ENCODE data around the gene BNC2. TPM values are rescaled to one million over a fixed set of nuclear protein-coding genes. Genes with fewer than 3 reads are reported as not detected.

The BNC2 gene
- total RNA-seq, 2 donors from 2014 or later, result not detected

DNA sequence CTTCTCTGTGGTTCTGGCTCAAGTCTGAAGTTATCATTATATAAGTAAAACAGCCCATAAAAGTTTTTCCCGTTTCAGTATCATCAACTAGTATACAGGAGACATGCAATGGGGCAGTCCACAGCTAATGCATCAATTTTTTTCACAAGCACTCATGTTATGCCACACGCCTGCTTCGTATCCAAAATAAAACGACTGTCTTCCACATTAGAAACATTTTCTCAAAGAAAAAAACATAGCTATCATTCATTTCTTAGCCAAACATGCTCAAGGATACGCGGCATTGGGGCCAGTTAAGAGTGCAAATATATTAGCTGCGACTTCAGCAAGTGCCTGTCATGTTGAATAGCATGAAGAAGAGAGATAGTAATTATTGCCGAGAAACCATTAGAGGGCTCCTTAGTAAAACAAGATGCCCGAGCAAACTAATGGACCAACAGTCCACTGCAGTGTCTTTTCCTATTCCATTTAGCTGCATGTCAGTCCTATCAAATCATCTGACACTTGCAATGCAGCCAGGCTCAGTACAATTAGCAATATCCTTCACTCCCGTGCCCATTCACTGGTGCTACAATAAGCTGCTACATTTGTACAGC, 68.5 kb downstream of the BNC2 start:
- H3K9me3 Mint-ChIP-seq, result peaks cover 0 to 3% of the 10 kb centered on the region in 2 donors
- ATAC-seq (no peak), DNase-seq (ENCODE audit: low spot score in 2 of 2) (no peak)
- H3K36me3 Mint-ChIP-seq, result no peaks in the 10 kb centered on the region
- no peak overlapping the region for H3K27ac Mint-ChIP-seq

DNA sequence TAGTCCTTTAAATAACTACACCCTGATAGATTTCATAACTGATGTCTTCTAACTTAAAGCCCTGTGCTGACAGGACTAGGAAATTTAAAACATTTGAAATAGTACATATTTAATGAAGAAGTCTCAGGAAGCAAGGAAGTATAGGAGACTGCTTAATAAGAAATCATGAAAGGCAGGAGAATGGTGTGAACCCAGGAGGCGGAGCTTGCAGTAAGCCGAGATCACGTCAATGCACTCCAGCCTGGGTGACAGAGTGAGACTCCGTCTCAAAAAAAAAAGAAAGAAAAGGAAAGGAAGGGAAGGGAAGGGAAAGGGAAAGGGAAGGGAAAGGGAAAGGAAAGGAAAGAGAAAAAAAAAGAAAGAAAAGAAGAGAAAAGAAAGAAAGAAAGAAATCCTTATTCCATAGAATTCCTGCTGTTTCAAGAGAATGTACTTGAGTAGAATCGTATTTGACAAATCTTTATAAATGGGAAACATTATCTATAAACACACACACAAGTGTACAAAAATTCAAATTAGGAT, 74.1 kb downstream of the BNC2 start:
- H3K36me3 Mint-ChIP-seq, result no peaks in the 10 kb centered on the region
- H3K27ac Mint-ChIP-seq, result no peak overlapping the region
- ATAC-seq (no peak), DNase-seq (ENCODE audit: low spot score in 2 of 2) (no peak)
- H3K9me3 Mint-ChIP-seq, result peaks cover 0 to 3% of the 10 kb centered on the region in 2 donors

DNA sequence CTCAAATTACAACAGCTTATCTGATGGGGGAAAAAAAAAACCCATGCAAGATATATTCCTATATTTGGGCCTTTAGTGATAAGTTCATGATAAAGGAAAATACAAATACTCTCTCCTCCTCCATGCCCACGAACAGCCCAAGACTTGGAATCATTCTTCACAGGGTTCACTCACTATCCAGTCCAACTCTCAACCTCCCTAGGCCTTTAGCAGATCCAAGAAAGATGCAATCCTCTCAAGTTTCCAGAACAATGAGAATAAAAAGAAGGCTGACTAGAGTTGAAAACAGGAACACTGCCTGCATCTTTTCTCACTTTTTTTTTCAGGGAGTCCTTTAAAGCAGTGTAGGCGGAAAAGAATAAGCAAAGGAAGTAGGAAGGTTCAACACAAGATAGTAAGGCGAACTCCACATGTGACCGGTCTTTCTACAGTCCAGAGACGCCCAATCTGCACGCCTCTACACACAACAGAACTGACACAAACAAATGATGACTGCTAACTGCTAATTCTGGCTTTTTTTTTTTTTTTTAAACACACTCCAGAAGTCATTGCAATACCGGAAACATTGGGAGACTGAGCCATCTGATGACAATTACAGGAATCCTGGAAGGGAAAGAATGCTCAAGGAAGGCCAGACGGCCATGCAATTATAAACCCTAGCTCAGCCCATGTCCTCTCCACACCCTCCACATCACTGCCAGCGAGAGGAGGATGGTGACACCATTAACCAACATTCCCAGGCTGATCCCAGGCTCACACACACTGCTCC, 75.4 kb downstream of the BNC2 start:
- DNase-seq (ENCODE audit: low spot score in 2 of 2) (no peak), ATAC-seq (no peak)
- H3K9me3 Mint-ChIP-seq, result peaks cover 0 to 3% of the 10 kb centered on the region in 2 donors
- no peak overlapping the region for H3K27ac Mint-ChIP-seq
- no peaks in the 10 kb centered on the region for H3K36me3 Mint-ChIP-seq

DNA sequence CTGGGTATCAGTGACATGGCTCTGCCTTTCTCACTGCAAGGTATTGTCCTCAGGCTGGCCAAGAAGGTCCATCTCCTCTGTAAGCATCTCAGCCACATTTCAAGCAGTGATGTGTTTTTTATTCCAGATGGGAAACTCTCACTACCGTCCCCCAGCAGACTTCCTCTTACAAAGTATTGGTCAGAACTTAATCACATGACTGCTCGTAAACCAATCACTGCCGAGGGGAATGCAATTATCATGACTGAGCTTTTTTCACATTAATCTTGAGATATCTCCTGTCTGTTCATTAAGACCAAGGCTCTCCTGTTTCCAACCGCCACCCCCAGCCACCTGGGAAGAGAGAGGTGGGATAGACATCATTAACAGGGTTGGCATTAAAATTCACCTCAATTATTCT, 76.4 kb downstream of the BNC2 start:
- ATAC-seq (no peak), DNase-seq (ENCODE audit: low spot score in 2 of 2) (no peak)
- H3K36me3 Mint-ChIP-seq, result no peaks in the 10 kb centered on the region
- no peak overlapping the region for H3K27ac Mint-ChIP-seq
- H3K9me3 Mint-ChIP-seq, result peaks cover 3 to 7% of the 10 kb centered on the region in 2 donors

DNA sequence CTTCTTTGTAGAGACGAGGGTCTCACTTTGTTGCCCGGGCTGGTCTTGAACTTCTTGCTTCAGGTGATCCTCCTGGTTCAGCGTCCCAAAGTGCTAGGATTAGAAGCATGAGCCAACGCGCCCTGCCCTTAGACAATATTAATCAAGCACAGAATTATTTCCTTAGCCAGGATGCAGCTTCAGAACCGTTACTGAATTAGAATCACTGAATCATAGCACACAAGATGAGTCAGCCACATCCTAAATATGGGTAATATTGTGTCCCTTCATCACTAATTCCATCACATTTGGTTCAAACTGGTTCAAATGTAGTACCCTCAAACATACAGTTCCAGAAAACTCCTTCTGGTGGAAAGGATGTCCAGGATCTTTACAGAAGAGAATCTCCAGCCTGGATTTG, 82.7 kb downstream of the BNC2 start:
- H3K27ac Mint-ChIP-seq, result no peak overlapping the region
- DNase-seq (ENCODE audit: low spot score in 2 of 2), result no peak
- ATAC-seq, result no peak

DNA sequence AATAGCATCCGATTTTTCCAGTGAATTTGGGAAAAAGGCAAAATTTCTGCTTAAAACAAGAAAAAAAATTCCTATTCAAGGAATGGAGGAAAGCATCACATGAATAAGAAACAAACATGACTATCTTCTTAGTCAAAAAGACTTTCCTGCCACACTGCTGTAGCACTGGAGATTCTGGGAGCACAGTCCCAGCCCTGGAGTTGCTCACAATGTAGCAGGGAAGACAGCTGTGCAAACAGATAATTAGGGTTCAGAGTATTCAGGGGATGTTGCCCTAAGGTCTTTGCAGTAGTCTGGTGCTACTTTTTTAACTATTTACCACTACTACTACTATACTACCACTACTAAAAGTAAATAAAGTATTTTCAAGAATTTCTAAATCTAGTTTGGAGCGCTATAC, 86.5 kb downstream of the BNC2 start:
- H3K9me3 Mint-ChIP-seq, result peaks cover 4 to 6% of the 10 kb centered on the region in 2 donors
- H3K36me3 Mint-ChIP-seq, result no peaks in the 10 kb centered on the region
- DNase-seq (ENCODE audit: low spot score in 2 of 2) (no peak), ATAC-seq (no peak)
- no peak overlapping the region for H3K27ac Mint-ChIP-seq

More for the DNA sequence above, 82.7 kb downstream of the BNC2 start:
- peaks cover 7 to 11% of the 10 kb centered on the region in 2 donors for H3K9me3 Mint-ChIP-seq
- H3K36me3 Mint-ChIP-seq, result no peaks in the 10 kb centered on the region

DNA sequence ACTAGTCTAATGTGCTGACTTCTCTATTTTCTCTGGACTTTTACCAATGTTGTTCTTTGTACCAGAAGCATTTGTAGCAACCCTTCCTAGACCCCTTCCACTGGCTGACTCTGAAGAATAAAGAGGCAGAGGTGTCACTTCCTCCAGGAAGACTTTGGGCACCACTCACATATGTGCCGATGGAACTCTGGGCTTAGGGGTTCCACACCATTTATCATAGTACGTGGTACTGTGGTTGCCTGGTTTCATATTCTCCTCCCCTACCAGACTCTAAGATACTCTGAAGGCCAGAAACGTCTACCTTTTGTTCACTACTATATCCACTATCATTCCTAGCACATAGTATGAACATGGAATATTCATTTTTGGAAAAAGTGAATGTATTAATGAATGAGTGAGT, 88.0 kb downstream of the BNC2 start:
- no peak overlapping the region for H3K27ac Mint-ChIP-seq
- DNase-seq (ENCODE audit: low spot score in 2 of 2), result no peak
- ATAC-seq, result no peak
- H3K9me3 Mint-ChIP-seq, result peaks cover 0 to 4% of the 10 kb centered on the region in 2 donors
- no peaks in the 10 kb centered on the region for H3K36me3 Mint-ChIP-seq

DNA sequence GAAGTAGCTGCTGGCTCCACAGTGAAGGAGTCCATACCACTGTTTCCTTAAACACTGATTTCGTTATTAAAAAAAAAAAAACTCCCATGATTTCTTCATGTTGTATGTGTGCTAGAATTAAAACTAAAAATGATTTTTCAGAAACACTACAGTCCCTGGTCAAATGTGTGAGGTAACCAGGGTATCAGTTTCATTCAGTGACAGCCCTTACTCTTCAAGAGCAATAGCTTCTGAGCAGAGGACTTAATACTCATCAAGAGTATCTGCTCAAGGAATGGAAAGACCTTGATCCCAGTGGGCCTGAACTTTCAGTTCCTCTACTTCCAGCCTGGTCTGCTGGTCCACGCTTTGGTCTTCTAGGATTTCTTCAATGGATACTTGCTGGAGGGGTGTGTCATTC, 95.1 kb downstream of the BNC2 start:
- peaks cover 0 to 4% of the 10 kb centered on the region in 2 donors for H3K9me3 Mint-ChIP-seq

DNA sequence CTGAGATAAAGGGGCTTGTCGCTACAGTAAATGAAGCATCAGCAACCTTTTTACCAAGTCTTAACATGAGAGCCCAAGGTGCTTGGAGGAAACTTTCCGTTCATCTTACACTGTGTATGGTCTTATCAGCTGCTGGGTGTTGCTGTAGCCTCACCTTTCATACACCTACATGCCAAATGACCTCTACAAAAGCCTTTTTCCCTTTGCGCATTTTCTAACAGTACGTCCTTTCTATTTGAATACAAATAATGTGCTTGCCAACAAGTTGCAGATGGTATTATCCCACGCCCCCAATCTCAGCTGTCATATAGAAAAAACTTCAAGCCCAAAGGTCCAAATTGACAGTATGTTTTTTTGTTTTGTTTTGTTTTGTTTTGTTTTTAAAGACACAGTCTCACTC, 96.9 kb downstream of the BNC2 start:
- H3K36me3 Mint-ChIP-seq, result no peaks in the 10 kb centered on the region
- no peak for DNase-seq (ENCODE audit: low spot score in 2 of 2)
- no peak overlapping the region for H3K27ac Mint-ChIP-seq
- ATAC-seq, result no peak
- H3K9me3 Mint-ChIP-seq, result peaks cover 2 to 7% of the 10 kb centered on the region in 2 donors

More for the DNA sequence above, 95.1 kb downstream of the BNC2 start:
- ATAC-seq (no peak), DNase-seq (ENCODE audit: low spot score in 2 of 2) (no peak)
- Mint-ChIP-seq H3K36me3 (no peaks in the 10 kb centered on the region), H3K27ac (no peak overlapping the region)

DNA sequence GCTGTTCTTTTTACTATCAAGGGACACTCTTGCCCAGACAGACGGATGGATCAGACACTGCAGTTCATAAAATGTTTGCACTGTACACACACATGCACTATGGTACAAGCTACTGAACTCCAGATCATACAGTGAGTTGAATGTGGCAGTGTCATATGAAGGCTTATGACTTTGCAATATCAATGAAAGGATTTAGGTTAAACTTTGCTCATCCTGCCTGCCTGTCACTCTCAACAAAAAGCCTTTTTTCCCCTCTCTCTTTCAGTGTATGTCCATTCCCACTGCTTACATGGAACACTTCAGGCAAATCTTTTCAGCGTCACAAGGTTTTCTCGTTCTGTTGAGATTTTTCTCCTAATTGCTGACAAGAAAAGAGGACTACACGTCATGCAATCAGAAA, 97.4 kb downstream of the BNC2 start:
- Mint-ChIP-seq H3K27ac (no peak overlapping the region), H3K9me3 (peaks cover 3 to 12% of the 10 kb centered on the region in 2 donors), H3K36me3 (no peaks in the 10 kb centered on the region)

DNA sequence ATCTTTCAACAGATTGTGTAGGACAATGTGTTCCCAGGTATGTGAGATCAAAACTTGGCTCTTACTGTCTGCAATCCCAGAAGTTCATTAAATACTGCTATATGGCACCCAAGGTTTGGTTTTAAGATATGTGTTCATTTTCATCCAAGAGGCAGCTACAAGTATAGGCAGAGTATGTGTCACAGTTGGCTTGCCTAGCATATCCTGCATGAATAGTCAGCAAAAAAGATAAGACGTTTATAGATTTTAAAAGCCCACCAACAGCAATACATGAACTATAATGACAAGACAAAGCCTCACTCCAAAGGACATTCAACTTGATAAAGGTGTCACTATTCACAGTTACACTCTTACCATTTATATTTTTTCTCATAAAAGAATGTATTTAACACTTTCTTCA, 99.1 kb downstream of the BNC2 start:
- Mint-ChIP-seq H3K36me3 (no peaks in the 10 kb centered on the region), H3K9me3 (peaks cover 3 to 16% of the 10 kb centered on the region in 2 donors), H3K27ac (no peak overlapping the region)
- no peak for ATAC-seq
- no peak for DNase-seq (ENCODE audit: low spot score in 2 of 2)

More for the DNA sequence above, 97.4 kb downstream of the BNC2 start:
- DNase-seq (ENCODE audit: low spot score in 2 of 2) (no peak), ATAC-seq (no peak)

DNA sequence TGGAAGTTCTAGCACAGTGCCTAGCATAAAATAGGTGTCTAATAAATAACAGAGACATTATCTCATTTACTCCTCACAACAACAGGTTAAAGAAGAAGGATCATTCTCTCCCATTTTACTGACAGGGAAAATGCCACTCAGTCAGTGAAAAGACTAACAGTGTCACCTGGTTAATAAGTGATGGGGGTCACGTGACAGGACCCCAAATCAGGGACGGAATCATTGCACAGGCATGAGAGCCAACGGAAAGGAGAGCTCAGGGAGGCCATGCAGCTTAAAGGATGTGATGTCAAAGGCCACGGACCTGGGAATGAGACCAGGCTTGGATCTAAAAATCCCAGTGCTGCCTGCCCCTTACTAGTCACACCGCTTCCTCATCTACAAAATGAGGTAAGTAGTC, 101.2 kb downstream of the BNC2 start:
- ATAC-seq, result no peak
- no peaks in the 10 kb centered on the region for H3K36me3 Mint-ChIP-seq
- no peak overlapping the region for H3K27ac Mint-ChIP-seq
- DNase-seq (ENCODE audit: low spot score in 2 of 2), result no peak
- peaks cover 3 to 20% of the 10 kb centered on the region in 2 donors for H3K9me3 Mint-ChIP-seq

DNA sequence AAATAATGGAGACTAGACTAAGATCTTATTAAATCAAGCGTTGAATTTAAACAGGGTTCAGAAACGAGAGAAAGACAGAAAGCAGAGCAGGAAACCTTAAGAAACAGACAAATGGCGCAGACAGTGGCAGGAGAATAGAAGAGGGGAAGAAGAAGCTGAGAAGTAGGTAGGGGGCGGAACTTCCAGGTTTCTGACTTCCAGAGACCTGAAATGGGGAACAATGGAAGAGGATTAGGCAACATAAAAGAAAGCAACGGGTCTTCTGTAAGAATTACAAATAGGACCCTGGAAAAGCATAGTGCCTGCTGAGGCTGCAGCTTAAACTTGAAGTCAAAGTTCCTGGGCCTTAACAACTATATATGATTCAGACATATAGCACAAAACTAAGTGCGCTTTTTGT, 101.7 kb downstream of the BNC2 start:
- H3K9me3 Mint-ChIP-seq, result peaks cover 3 to 20% of the 10 kb centered on the region in 2 donors
- H3K27ac Mint-ChIP-seq, result no peak overlapping the region
- ATAC-seq (no peak), DNase-seq (ENCODE audit: low spot score in 2 of 2) (no peak)
- no peaks in the 10 kb centered on the region for H3K36me3 Mint-ChIP-seq

DNA sequence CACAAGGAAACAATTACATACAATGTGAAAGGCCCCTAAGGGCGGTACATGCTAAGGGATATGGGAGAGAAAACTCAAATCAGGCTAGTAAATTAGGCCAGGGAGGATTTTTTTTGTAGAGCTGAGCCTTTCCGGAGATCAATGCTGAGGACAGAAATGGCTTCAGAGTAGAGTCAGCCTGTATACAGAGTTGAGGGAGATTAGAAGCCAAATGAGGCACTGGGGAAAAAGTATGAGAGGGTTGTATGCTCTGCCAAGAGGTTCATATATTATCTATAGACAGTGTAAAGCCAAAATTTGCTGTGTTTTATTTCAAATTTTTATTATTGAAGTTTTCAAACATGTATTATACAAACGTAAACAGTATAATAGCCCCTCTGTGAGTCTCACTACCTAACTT, 103.1 kb downstream of the BNC2 start:
- Mint-ChIP-seq H3K9me3 (peaks cover 3 to 20% of the 10 kb centered on the region in 2 donors), H3K36me3 (no peaks in the 10 kb centered on the region), H3K27ac (no peak overlapping the region)
- DNase-seq (ENCODE audit: low spot score in 2 of 2), result no peak
- ATAC-seq, result no peak

DNA sequence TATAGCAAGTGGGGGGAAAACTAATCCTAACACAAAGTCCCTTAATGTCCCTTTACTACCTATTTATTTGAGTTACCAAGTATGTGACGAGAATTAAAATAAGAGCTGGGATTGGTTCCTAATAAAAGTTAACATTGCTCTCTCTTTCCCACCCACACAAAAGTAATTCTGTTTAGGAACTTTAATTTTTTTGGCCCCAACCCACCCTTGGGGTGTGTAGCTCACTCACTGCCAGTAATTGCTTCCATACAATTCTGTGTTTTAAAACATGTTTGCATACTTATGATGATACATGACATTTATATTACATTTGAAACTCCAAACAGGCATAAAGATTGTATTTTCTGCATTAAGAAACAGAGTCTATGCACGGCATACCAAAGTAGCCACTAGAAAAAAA, 106.5 kb downstream of the BNC2 start:
- no peak overlapping the region for H3K27ac Mint-ChIP-seq
- DNase-seq (ENCODE audit: low spot score in 2 of 2), result no peak
- H3K9me3 Mint-ChIP-seq, result peaks cover 3 to 20% of the 10 kb centered on the region in 2 donors
- no peak for ATAC-seq
- no peaks in the 10 kb centered on the region for H3K36me3 Mint-ChIP-seq

DNA sequence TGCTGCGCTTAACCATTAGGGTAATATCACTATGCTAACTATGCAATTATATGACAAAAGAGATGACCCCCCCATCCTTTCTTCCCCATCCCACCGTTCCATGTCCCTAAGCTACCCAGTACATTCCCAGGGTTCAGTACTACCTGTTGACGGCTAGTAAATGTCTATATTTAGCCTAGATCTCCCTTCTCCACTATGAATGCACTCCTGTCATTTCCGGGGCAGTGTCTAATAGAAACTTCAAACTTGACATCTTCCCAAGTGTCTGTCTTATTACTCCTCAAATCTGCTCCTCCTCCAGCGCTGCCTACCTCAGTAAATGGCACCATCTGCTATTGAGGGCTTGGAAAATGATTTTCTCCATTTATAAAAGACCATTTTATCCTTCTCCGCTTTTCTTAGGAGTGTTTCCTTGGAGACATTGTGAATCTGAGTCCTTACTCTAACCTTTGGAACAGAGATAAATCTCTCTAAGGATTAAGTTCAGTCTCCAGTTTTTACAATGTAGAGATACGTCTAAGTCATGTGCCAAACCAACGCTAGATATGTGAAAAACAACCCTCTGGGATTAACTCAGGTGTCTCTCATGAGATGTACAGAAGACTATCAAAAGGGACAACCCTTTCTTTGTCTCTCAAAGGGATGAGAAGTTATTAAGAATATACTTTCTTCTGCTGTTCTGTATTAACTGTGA, 114.9 kb downstream of the BNC2 start:
- no peak overlapping the region for H3K27ac Mint-ChIP-seq
- H3K9me3 Mint-ChIP-seq, result peaks cover 0 to 4% of the 10 kb centered on the region in 2 donors
- ATAC-seq (no peak), DNase-seq (ENCODE audit: low spot score in 2 of 2) (no peak)
- no peaks in the 10 kb centered on the region for H3K36me3 Mint-ChIP-seq

DNA sequence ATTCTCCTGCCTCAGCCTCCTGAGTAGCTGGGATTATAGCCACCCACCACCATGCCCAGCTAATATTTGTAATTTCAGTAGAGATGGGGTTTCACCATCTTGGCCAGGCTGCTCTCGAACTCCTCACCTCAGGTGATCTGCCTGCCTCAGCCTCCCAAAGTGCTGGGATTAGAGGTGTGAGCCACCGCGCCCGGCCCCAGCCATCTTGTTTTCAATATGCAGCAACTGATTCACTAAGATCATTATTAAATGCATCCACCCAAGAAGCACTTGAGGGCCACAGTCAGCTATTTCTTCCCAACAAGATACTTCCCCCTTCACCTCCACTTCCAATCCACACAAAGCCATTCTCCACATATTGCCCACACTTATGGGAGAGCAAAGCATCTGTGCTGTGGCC, 115.8 kb downstream of the BNC2 start:
- Mint-ChIP-seq H3K9me3 (peaks cover 0 to 4% of the 10 kb centered on the region in 2 donors), H3K27ac (no peak overlapping the region), H3K36me3 (no peaks in the 10 kb centered on the region)
- DNase-seq (ENCODE audit: low spot score in 2 of 2), result no peak
- ATAC-seq, result no peak

Data from activated naive CD4-positive, alpha-beta T cell treated with anti-CD3 and anti-CD28 coated beads, Interleukin-2, amount 50 U/mL, for 72 hours (primary cell).